Motor neuron (in vitro differentiated cells): Measurements from ENCODE around the gene NT5C2. TPM values are rescaled to one million over a fixed set of nuclear protein-coding genes. Genes with fewer than 3 reads are reported as not detected.
A peak's percentile ranks its signal among the peaks of the same experiment; 100 is the strongest.

Experiments
- ATAC-seq, 8 experiments: fragments of 200-7000 bp; cut with Tn5 transposase; replicated peaks in 6 of 8; 2 replicates each; pipeline ENCODE4 v1.8.0; 2021; ENCODE audit warnings: mild to moderate bottlenecking in 8 of 8, moderate library complexity in 8 of 8
- H3K27ac ChIP-seq, 2 donors: fragments of 250-450 bp; sonication (Bioruptor Pico); 2 replicates each; pipeline ENCODE4 v1.9.0; 2021; ENCODE audit warnings: antibody characterized with exemption in 2 of 2, mild to moderate bottlenecking in 2 of 2, moderate library complexity in 1 of 2
- H3K4me1 ChIP-seq, 2 donors: fragments of 250-450 bp; sonication (Bioruptor Pico); replicated peaks in 1 of 2; 2 replicates each; pipeline ENCODE4 v1.6.1; 2021; ENCODE audit warnings: antibody characterized with exemption in 2 of 2, mild to moderate bottlenecking in 2 of 2, moderate library complexity in 1 of 2
- H3K4me3 ChIP-seq, 5 donors: fragments of 250-450 bp; sonication (Bioruptor Pico); 2 replicates each; pipeline ENCODE4 v1.9.0; 2021; ENCODE audit warnings: antibody characterized with exemption in 5 of 5, mild to moderate bottlenecking in 5 of 5, moderate library complexity in 4 of 5
- WGBS, 10 experiments: fragments of 450-650 bp; shearing (Covaris generic); methylation state at CpG; one replicate each; pipeline ENCODE4 v1.0.0; 2022; 5-methylcytosine and 5-hydroxymethylcytosine counted together
- in situ Hi-C, 9 experiments: fragments of 400-800 bp; cut with MboI; loops; one replicate each; pipeline ENCODE4 v1.15.0; 2021; ENCODE audit warnings: low sequenced_read_pairs in 9 of 9, low pct_unique_long_range_greater_than_20kb in 2 of 9; ENCODE audit not compliant: unreplicated experiment in 9 of 9
- total RNA-seq, 8 experiments: library from RNA; unstranded; fragments of 300-600 nt; gene quantifications; 2 replicates each; pipeline versions ENCODE4 v1.2.3 to v1.2.4, GENCODE V29; 2022

NT5C2 gene
- total RNA-seq, 8 experiments from 2014 or later: 39.5 to 103 (median 55.2) TPM

DNA sequence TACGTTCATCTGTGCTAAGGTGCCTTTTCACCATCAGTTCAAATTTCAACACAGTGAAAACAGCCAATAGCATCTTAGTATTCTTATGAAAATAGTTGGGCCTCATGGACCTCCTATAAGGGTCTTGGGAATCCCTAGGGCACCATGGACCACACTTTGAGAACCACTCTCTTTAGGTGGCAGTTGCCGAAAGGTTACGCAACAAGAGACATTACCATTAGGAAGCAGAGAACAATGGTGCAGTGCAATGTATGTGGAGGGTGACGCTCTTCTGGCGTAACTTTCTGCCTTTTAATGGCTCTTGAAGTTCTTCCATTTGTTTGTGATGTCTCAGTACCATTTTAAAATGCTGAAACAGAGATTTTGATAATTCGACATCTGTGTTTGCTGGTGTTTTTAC lies 143.8 kb downstream of the NT5C2 start:
- Histone ChIP-seq H3K27ac (no peak overlapping the region), H3K4me3 (no peak overlapping the region), H3K4me1 (peaks cover 0 to 3% of the 10 kb centered on the region in 2 donors)
- 83 to 100% (median 94%) methylated on average over 1 to 6 of the region's 6 CpGs for WGBS, 10 experiments
- no peak for ATAC-seq
- in situ Hi-C loops: no loop called here

DNA sequence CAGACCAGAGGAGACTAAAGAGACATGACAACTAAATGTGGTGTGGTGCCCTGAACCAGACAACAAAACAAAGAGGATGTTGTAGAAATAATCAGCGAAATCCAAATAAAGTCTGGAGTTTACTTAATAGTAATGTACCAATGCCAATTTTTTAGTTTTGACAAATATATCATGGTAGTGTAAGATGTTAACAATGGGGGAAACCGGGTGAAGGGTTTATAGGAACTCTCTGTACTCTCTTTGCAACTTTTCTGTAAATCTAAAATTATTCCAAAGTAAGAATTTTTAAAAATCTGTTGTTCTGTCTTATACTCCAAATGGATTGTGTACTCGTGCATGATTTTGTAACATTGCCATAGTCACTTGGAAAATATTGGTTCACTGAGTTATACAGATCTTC lies 145.7 kb downstream of the NT5C2 start:
- ATAC-seq: no peak

GRCh38 chr10:103045961-103046360 lies 147.1 kb downstream of the NT5C2 start:
- 60 to 100% (median 89%) methylated on average over 1 to 3 of the region's 3 CpGs; no CpG with 5 or more reads in 1 of the 10 experiments for WGBS, 10 experiments
- ATAC-seq: no peak
- in situ Hi-C loops: no loop called here

More for the DNA sequence above, 145.7 kb downstream of the NT5C2 start:
- WGBS, 10 experiments: 13 to 100% (median 76%) methylated on average over 1 to 3 of the region's 3 CpGs
- Histone ChIP-seq H3K4me1 (no peaks in the 10 kb centered on the region), H3K4me3 (no peak overlapping the region), H3K27ac (no peak overlapping the region)
- in situ Hi-C loops: no loop called here

DNA sequence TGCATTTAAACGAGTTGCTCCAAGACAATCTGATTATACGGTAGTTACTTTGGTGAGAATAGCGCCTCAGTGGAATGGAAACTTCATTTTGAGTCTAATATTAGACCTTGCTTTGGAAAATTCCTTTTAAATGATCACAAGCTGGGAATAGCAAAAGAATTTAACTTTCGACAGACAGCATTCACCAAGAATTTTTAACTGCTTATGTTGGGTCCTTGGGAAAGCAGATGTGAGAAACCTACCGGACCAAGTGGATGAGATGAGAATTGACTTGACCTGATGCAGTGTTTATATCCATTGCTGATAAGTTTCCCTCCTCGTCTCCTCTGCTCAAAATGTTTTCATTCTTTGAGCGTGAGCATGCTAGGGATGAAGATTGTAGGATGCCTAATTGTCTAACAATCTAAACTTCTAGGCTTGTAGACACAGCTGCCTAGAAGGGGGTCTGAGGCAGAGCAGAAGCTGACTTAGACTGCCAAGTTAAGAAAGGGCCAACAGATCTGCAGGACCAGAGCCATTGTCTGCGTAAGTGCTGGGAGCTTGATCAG lies 148.1 kb downstream of the NT5C2 start:
- Histone ChIP-seq H3K4me3 (no peak overlapping the region), H3K27ac (no peak overlapping the region), H3K4me1 (no peaks in the 10 kb centered on the region)
- in situ Hi-C loops: no loop called here
- ATAC-seq: peak in 2 of 8 experiments; percentile 28 to 62
- 19 to 100% (median 89%) methylated on average over 2 to 8 of the region's 8 CpGs for WGBS, 10 experiments

More at GRCh38 chr10:103045961-103046360, 147.1 kb downstream of the NT5C2 start:
- Histone ChIP-seq H3K4me3 (no peak overlapping the region), H3K4me1 (no peaks in the 10 kb centered on the region), H3K27ac (no peak overlapping the region)

DNA sequence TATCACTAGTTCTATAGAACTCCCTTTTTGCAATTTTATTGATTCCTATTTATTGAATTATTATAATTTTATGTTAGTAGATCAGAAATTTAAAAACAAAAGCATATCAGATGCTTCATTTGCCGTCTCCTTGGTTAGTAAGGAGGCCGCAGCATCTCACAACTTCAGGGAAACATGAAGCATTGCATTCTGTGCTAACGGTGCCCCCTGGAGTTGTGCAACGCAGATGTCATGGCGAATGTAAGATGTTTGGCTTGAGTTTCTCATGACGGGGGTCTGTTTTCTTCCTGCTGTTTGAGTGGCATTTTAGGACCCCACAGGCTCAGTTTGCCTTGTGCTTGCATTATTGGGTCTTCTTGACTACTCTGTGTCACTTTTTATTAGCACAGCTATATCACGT lies 150.2 kb downstream of the NT5C2 start:
- no peak overlapping the region for H3K27ac ChIP-seq

DNA sequence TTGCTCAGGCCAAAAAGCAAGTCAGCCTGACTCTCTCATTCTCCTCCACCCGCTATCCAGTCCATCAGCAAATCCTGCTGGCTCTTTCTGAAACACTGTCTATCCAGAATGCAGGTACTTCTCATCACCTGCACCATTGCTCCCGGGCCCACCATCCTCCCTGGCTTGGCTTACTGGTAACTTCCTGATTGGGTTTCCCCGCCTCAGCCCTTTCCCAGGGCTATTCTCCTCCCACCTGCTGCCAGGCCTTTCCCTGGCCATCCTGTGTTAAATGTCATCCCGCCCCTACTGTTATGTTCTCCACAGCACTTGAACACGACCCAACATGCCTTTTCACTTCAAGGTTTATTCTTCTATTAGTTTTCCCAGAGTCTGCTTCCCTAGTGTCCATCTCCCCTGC lies 150.9 kb downstream of the NT5C2 start:
- 50 to 84% (median 79%) methylated on average over 1 to 5 of the region's 5 CpGs; no CpG with 5 or more reads in 1 of the 10 experiments for WGBS, 10 experiments

More for the DNA sequence above, 150.2 kb downstream of the NT5C2 start:
- in situ Hi-C loops: no loop called here
- H3K4me1 ChIP-seq: no peaks in the 10 kb centered on the region
- 70 to 100% (median 93%) methylated on average over 1 to 7 of the region's 7 CpGs; no CpG with 5 or more reads in 1 of the 10 experiments for WGBS, 10 experiments
- no peak overlapping the region for H3K4me3 ChIP-seq
- ATAC-seq: no peak

GRCh38 chr10:103041391-103041790 lies 151.7 kb downstream of the NT5C2 start:
- no peak overlapping the region for H3K4me3 ChIP-seq
- H3K27ac ChIP-seq: no peak overlapping the region
- 50 to 100% (median 84%) methylated on average over 2 to 5 of the region's 6 CpGs; no CpG with 5 or more reads in 4 of the 10 experiments for WGBS, 10 experiments
- in situ Hi-C loops: no loop called here
- no peaks in the 10 kb centered on the region for H3K4me1 ChIP-seq
- no peak for ATAC-seq

More for the DNA sequence above, 150.9 kb downstream of the NT5C2 start:
- Histone ChIP-seq H3K4me3 (no peak overlapping the region), H3K27ac (no peak overlapping the region), H3K4me1 (no peaks in the 10 kb centered on the region)
- ATAC-seq: peak in 1 of 8 experiments; percentile 14
- in situ Hi-C loops: no loop called here

DNA sequence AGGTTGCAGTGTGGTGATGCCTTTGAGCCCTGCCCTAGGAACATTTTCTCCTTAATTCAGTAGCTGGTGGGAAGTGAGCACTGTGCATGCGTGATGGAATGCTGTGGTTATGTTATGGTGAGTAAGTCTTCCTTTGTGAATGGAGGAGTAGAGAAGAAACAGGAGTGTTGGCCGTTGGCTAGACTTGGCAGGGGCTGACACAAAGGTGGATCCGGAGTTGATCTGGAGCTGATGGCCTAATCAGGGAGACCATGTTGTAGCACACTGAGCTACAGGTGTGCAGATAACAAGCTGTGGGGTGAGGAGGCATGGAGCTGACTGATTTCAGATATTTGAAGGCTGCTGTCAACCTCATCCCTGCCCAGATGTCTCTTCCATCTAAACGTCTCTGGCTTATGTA lies 152.7 kb downstream of the NT5C2 start:
- Histone ChIP-seq H3K4me3 (no peak overlapping the region), H3K27ac (no peak overlapping the region), H3K4me1 (no peaks in the 10 kb centered on the region)
- ATAC-seq: peak in 2 of 8 experiments; percentile 65 to 70
- 0 to 100% (median 73%) methylated on average over 1 to 2 of the region's 4 CpGs; no CpG with 5 or more reads in 4 of the 10 experiments for whole genome bisulfite sequencing, 10 experiments
- in situ Hi-C loops: no loop called here

- 83 to 100% (median 93%) methylated on average over 1 to 2 of the region's 2 CpGs; no CpG with 5 or more reads in 5 of the 10 experiments for WGBS, 10 experiments
- in situ Hi-C loops: no loop called here
- H3K27ac ChIP-seq: no peak overlapping the region
Observed at GRCh38 chr10:103038570-103038969, 154.5 kb downstream of the NT5C2 start.

More at GRCh38 chr10:103038570-103038969, 154.5 kb downstream of the NT5C2 start:
- Histone ChIP-seq H3K4me1 (no peaks in the 10 kb centered on the region), H3K4me3 (no peak overlapping the region)
- ATAC-seq: no peak

Other genes starting within 250 kb of the NT5C2 start
- gene RPEL1, start 52.6 kb upstream of the NT5C2 start, total RNA-seq: 1 to 10 TPM in 1 of 8 experiments, under 1 TPM in 5, not detected in 2; 0.09 to 1.3 (median 0.25) TPM
- 100 to 1,000 TPM in 6 of 8 experiments, 10 to 100 TPM in 1, 1 to 10 TPM in 1; 1.9 to 271 (median 160) TPM for gene INA, start 83.9 kb upstream of the NT5C2 start, total RNA-seq
- gene PCGF6, start 157.9 kb upstream of the NT5C2 start, total RNA-seq: 10 to 100 TPM in 3 of 8 experiments, 1 to 10 TPM in 5; 6.2 to 15.4 (median 7.9) TPM
- 10 to 100 TPM in 2 of 8 experiments, 1 to 10 TPM in 6; 2.5 to 11.0 (median 7.9) TPM for gene TAF5, start 174.7 kb upstream of the NT5C2 start, total RNA-seq
- gene ATP5MK, start 203.2 kb upstream of the NT5C2 start, total RNA-seq: 100 to 1,000 TPM; 657 to 961 (median 829) TPM
- gene PDCD11, start 203.4 kb upstream of the NT5C2 start, total RNA-seq: 10 to 100 TPM; 20.6 to 60.1 (median 39.2) TPM